DMS153 treated with DMSO at 0.1 percent for 48 hours (cell line): Measurements from ENCODE around the gene TTC28.
"Not testable (repeated sequence)": the region's sequence is repeated elsewhere in the genome, so short reads cannot be mapped to it uniquely, and the experiment has no call there.

Experiments
- DNase-seq: peaks from one replicate; lab custom pipeline; 2025; ENCODE audit not compliant: unreplicated experiment; lab: John Stamatoyannopoulos, UW

The TTC28 gene

GRCh38 chr22:28375761-28376534 is 303.7 kb downstream of the TTC28 start:
- DNase-seq: no peak

DNA sequence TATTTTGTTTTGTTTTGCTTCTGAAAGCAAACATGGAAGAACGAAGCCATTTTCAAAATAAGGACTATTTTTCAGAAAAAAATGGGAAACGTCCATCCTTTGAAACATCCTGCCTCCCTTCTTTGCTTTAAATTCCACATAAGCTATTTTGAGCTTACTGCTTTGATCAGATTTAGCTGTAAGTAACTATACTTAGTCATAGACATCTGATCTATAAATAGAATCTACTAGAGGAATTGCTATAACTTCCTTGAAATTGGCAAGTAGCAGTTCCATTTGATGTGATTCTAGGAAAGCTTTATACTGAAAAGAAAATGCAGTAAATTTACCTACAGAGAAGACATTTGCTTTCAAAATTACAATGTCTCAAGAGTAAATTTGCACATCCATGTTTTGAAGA is 305.8 kb downstream of the TTC28 start:
- no peak for DNase-seq

GRCh38 chr22:28369854-28370253 is 309.8 kb downstream of the TTC28 start:
- no peak for DNase-seq

DNA sequence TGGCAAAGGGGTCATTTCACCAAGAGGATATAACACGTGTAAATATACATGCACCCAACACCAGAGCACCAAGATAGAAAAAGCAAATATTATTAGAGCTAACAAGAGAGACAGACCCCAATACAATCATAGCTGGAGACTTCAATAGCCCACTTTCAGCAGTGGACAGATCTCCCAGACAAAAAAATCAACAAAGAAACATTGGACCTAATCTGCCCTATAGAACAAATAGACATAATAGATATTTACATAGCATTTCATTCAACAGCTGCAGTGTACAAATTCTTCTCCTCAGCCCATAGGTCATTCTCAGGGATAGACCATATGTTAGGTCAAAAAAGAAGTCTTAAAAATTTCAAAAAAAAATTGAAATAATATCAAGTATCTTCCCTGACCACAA is 312.8 kb downstream of the TTC28 start:
- DNase-seq: no peak

- no peak for DNase-seq
These were observed 314.3 kb downstream of the TTC28 start for GRCh38 chr22:28365371-28365770.

GRCh38 chr22:28364105-28364504 is 315.5 kb downstream of the TTC28 start:
- not testable (repeated sequence) for DNase-seq

GRCh38 chr22:28360939-28361338 is 318.7 kb downstream of the TTC28 start:
- no peak for DNase-seq

- DNase-seq: no peak
These were observed 321.3 kb downstream of the TTC28 start for GRCh38 chr22:28358312-28358711.

GRCh38 chr22:28357193-28357592 is 322.4 kb downstream of the TTC28 start:
- DNase-seq: no peak

DNA sequence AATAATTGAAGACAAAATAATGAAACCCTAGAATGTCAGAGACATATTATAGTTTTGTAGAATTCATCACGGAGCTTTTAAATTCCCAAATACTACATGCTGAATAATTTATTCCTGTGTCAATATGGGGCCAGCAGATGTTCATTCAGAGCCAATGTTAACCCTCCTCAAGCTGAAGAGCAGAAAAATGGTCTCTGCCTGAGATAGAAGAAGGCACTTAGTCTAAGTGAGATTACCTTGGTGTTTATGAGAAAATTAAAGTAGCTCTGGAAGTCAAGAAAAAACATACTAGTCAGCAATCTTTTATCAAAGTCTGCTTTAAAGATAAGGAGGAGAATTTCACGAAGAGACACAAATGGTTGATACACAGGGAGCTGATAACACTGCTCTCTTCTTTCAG is 328.2 kb downstream of the TTC28 start:
- no peak for DNase-seq

DNA sequence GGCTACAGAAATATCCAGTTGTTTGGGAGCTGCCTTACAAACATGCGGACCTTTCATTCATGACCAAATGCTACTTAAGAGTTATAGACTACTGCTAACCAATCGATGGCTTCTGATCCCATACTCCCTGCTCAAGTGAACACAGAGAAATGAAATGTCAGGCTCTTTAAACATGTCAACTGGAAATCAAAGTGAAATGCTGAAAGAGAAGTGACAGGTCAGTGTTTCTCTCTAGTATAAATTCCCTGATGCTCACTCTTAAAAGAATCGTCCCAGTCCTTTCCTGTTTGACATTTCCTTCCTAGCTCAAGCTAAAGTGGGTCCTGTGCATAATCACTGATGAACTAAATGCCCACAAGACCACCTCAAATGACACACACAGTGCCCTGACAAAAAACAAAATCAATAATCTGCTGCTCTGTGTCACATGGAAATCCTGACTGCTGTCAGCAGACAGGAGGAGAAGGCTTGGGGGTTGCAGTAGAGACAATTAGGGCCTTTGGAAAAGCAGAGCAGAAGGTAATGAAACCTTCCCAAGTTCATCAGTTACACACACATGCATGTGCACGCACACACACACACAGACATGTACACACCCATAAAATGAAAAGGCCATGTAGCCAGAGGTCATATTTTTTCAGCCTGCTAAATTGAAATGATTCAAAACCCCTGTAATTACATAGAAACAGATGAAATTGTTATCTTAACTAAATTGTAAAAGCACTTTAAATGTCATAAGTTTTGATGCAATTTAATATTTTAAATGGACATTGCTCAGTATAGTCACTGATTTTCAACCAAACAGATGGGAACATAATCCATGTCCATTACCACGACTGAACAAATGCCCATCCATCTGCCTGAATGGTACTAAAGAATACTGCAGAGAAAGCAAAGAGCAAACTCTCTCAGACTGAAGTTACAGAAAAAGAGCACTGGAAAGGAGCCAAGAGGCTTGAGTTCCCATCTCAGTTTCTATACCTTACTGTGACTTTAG is 330.7 kb downstream of the TTC28 start:
- DNase-seq: no peak

- DNase-seq: no peak
These were observed 333.3 kb downstream of the TTC28 start for GRCh38 chr22:28346308-28346707.

GRCh38 chr22:28344918-28345703 is 334.5 kb downstream of the TTC28 start:
- no peak for DNase-seq

GRCh38 chr22:28341001-28341400 is 338.6 kb downstream of the TTC28 start:
- DNase-seq: no peak

- peak; percentile 59 for DNase-seq
These were observed 346.6 kb downstream of the TTC28 start for GRCh38 chr22:28333088-28333487.

DNA sequence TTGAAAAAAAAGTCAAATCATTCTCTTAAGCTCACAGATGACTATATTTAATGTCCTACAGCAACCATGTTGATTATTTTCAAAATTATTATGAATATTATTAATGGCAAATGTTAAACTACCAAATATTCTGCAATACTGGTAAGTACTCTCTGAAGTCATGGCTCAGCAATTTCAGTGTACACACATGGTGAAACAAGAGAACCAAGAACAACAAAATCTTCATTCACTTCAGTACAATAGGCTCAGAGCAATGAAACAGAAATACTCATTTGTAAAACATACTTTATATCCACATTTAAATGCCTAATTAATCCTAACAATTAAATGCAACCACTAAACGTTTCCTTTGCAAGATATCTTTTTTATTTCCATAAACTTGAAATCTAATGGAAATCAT is 347.2 kb downstream of the TTC28 start:
- DNase-seq: no peak

DNA sequence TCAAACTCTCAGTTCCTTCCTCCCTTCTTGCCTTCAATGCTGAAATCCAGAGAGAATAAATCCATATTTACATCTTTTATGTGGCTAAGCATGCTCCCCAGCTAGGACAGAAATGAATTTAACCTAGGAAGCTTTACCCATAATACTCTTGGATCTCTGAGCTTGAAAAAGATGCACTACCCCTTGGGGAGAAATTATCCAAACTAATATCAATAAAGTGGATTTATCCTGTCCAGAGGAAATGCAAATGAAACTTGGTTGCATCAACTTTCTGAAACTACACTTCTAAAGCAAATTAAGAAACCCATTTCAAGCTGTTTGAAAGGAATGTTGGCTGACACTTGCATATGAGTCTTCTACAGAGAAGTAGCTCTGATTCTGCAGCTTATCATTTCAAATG is 347.9 kb downstream of the TTC28 start:
- no peak for DNase-seq

DNA sequence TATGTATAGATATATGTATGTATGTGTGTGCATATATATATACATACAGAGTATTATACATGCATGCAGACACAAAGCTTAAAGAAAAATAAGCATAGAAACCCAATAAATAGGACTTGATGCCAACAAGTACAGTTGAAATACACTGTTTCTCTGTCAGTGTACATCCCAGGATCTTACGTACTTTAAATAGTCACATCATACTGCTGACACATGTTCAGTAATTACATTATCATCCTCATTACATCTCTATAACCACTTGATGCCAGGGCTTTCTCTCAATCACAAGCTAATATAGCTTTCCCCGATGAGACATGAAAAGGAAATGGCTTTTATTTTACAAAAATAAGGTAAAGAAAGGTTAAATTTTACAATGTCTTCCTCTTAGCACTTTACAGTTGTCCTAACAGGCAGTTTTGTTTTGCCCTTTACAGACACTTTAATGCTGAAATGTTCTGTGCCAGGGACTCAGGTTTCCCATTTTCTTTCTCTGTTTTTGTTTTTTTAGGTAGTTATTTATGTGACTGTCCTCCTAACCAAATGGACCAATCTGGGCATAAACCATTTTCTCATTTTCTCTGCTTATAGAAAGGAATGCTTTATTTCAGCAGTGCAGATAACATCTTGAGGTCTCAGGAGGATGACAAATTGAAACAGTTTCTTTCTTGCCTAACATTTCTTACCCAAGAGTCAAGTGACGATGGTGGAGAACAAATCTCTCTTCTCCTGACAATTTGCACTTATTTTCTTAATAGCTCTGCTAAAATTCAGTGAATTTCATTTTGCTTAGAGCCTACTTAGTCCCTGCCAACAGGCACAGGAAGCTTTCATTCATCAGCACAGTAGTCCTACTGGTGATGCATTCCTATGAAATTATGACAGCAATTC is 350.2 kb downstream of the TTC28 start:
- no peak for DNase-seq

DNA sequence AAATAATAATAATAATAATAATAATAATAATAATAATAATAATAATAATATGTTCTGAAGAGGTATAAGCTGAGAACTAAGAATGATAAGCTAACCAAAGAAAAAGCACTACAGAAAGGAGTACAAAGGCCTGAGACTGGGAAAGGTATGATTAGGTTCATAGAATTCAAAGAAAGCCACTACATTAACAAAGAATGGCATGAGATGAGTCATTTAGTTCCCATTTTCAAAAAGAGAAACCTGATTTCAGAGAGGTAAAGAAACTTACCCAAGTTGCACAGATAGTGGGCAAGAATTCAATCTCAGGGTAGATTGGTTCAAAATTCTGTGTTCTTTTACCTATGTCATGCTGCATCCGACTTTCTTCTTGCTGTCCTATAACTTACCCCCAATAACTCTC is 350.9 kb downstream of the TTC28 start:
- DNase-seq: no peak

- no peak for DNase-seq
These were observed 363.6 kb downstream of the TTC28 start for GRCh38 chr22:28316014-28316413.
